Glomerular visceral epithelial cell (primary cell): ENCODE results near the gene TMA7.
"Not testable (repeated sequence)": the region's sequence is repeated elsewhere in the genome, so short reads cannot be mapped to it uniquely, and the experiment has no call there.

Experiments used
- DNase-seq: peaks from one replicate; pipeline ENCODE4 v3.0.0-alpha.2; 2016; ENCODE audit errors: extremely low spot score

The TMA7 gene

DNA sequence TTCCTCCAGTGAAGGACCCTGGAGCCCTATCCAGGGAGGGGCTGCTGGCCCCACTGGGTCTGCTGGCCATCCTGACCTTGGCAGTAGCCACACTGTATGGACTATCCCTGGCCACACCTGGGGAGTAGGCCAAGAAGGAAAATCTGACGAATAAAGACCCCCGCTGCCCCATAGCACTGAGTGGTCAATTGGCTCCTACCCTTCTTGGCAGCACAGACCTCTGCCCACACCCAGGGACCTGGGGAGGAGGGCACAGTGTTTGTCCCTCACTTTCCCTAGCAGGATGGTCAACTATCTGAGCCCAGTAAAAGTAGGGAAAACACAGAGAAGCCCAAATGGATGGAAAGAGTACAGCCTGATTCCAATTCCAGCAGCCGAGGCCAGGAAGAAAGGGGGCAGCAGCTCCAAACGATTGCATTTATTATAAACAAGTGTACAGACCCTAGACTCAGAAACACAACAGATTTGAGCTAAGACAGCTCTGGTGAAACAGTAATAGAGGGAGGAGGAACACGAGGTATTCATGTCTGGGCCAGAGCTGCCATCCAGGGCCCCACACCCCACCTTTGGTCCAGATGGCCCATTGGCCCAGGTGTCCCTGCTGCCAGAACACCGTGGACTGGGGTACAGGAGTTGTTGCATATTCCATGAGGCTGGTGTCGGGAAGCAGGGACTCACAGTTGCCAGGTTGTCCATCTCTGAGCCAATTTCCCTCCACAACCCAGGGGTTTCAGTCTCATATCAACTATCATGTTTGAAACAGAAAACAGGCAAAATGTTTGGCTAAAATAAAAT lies 27.6 kb downstream of the TMA7 start:
- no peak for DNase-seq

- DNase-seq = no peak
Observed at GRCh38 chr3:48468329-48468731, 28.3 kb downstream of the TMA7 start.

GRCh38 chr3:48469046-48469915 lies 29.2 kb downstream of the TMA7 start:
- DNase-seq = no peak

DNA sequence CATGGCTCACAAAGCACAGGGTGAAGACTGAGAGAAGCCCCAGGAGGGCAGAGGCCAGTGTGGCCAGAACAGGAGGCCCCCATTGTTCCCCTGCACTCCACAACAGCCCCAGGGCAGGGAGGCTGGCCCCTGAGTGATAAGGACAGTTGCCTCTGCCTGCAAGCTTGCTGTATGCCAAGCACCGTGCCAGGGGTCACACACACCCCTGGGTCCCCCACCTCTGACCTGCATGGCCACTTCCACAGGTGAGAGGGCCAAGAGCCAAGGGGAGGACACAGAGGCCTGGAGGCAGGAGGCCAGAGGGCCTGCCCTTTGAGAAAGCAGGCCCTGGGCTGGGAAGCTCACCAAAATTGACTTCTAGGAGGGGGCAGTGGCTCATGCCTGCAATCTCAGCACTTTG lies 30.2 kb downstream of the TMA7 start:
- no peak for DNase-seq

GRCh38 chr3:48472673-48472922 lies 32.5 kb downstream of the TMA7 start:
- DNase-seq = no peak

- DNase-seq = peak; percentile 95
Observed at GRCh38 chr3:48472923-48473616, 33.0 kb downstream of the TMA7 start.

- no peak for DNase-seq
Observed at GRCh38 chr3:48473617-48473952, 33.5 kb downstream of the TMA7 start.

- DNase-seq = not testable (repeated sequence)
Observed at GRCh38 chr3:48474031-48474430, 34.0 kb downstream of the TMA7 start.

DNA sequence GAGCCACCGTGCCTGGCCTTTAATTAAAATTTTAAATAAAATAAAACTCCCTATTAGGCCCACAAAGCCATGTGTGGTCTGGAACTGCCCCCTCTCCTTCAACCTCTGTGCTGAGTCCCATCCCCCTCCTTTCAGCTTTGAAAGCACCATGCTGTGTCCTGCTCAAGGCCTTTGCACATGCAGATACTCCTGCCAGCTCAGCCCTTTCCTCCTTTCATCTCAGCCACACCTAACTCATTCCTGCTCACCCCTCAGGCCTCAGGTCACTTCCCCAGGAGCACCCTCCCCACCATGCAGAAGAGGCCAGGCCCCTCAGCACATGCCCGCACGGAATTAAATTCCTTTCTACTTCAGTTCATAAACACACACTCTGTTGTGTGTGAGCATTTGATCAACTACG lies 34.6 kb downstream of the TMA7 start:
- DNase-seq = no peak

DNA sequence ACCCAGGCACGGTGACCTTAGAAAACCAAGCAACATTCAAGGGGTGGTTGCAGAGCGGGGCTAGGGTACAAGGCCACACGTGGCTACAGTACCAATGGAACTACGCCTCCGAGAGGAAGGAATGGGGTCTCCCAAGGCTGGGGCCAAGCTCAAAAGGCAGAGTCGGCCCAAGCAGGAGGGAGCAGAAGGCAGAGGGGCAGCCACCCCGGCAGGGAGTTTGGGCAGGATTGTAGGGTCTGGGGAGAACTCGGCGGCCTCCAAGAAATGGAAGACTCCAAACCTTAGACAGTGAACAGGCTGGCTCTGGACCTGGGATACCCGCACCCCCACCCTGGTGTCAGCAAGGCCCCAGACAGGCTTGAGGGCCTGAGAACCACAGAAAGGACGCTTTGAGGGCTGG lies 35.1 kb downstream of the TMA7 start:
- DNase-seq = no peak

DNA sequence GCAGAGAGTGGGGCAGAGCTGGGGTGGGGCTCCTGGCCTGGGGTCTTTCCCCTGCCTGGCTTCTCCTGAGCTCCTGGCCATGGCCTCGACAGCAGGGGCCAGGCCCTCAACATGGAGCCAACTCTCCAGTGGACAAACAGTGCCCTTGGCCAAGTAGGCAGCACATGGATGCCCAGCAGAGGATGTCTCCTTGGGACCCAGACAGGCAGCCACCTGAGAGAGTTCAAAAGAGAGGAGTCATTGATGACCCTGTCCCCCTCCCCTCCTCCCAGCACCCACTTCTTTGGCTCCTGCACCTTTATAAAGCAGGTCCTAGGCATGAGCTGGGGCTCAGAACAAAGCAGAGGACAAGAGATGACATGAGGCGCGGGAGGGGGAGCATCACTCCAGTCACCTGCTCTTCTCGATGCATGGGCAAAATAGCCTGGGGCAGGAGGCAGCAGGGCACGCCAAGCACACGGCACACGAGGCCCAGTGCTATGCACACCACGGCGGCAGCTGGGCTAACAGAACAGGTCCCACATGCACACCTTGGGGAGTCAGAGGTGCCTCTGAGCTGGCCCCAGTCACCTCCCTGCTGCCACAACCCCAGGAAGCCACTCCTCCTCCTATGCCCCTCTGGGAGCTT lies 36.5 kb downstream of the TMA7 start:
- no peak for DNase-seq

DNA sequence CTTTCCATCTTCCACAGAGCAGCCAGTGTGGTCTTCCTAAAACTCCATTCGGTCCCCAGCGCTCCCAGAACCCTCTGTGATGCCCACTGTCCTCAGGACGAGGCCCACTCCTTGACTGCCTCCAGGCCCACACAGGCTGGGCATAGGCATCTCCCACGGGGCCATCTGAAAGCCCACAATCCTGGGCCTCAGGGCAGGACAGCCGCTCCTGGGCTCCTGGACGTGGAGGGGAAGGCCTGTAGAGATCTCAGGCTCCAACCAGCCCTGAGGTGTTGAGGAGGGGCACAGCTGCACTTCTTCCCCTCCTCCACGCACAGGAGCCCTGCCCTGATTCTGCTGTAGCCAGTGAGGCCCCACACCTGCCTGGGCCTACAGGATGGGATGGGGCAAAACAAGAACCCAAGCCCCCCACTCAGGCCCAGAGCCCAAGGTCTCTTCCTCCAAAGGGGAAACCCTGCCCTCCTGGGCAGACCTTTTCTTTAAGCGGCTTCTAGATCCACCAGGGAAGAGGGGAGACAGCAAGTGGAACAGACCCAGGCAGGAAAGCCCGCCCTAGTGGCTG lies 38.0 kb downstream of the TMA7 start:
- DNase-seq = no peak

- no peak for DNase-seq
Observed at GRCh38 chr3:48478626-48479555, 38.8 kb downstream of the TMA7 start.

DNA sequence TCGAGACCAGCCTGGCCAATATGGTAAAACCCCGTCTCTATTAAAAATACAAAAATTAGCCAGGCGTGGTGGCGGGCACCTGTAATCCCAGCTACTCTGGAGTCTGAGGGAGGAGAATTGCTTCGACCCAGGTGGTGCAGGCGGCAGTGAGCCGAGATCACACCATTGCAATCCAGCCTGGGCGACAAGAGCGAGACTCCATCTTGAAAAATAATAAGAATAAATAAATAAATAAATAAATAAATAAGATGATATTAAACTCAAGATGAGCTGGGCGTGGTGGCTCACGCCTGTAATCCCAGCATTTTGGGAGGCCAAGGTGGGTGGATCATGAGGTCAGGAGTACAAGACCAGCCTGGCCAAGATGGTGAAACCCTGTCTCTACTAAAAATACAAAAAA lies 40.8 kb downstream of the TMA7 start:
- DNase-seq = not testable (repeated sequence)

DNA sequence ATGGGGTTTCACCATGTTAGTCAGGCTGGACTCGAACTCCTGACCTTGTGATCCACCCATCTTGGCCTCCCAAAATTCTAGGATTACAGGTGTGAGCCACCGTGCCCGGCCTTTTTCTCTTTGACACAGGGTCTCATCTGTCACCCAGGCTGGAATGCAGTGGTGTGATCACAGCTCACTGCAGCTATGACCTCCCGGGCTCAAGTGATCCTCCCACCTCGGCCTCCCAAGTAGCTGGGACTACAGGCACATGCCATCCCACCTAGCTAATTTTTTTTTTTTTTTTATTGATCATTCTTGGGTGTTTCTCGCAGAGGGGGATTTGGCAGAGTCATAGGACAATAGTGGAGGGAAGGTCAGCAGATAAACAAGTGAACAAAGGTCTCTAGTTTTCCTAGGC lies 42.8 kb downstream of the TMA7 start:
- not testable (repeated sequence) for DNase-seq

DNA sequence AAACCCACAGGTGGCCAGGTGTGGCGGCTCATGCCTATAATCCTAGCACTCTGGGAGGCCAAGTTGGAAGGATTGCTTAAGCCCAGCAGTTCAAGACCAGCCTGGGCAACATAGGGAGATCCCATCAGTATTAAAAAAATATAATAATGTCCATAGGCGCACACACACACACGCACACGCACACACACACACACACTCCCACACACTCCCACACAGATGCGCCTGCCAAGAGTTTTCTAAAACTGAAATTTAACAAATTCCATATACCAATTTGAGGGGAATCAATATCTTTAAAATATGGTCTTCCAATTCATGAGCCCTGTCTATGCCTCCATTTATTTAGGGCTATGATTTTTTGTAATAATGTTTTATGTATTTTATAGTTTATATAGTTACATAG lies 46.9 kb downstream of the TMA7 start:
- DNase-seq = no peak

GRCh38 chr3:48492461-48493202 lies 52.6 kb downstream of the TMA7 start:
- DNase-seq = no peak

DNA sequence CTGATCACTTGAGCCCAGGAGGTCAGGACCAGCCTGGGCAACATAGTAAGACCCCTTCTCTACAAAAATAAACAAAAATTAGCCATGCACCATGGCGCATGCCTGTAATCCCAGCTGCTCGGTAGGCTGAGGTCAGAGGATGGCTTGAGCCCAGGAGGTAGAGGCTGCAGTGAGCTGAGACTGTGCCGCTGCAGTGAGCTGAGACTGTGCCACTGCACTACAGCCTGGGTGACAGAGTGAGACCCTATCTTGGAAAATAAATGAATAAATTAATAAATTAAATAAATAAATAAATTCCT lies 53.1 kb downstream of the TMA7 start:
- no peak for DNase-seq
